HG03354 (cell line): ENCODE measurements around the gene MTURN.
A peak's percentile ranks its signal among the peaks of the same experiment; 100 is the strongest.
"Not testable (repeated sequence)": the region's sequence is repeated elsewhere in the genome, so short reads cannot be mapped to it uniquely, and the experiment has no call there.

Experiments
- ATAC-seq: cut with Tn5 transposase; IDR thresholded peaks from one replicate; pipeline ENCODE4 v1.9.1; 2021; ENCODE audit warnings: mild to moderate bottlenecking; ENCODE audit not compliant: unreplicated experiment, poor library complexity, severe bottlenecking

Gene MTURN

GRCh38 chr7:30134611-30135300 lies at the start of gene MTURN:
Gene MTURN, plus strand, starts transcription at chr7:30134986. Its CDS starts 151 bp downstream, at chr7:30135137.
- peak; percentile 87 for ATAC-seq

- ATAC-seq, result no peak
These were observed 48.3 kb upstream of the MTURN start for GRCh38 chr7:30086529-30086928.

GRCh38 chr7:30087371-30087770 lies 47.4 kb upstream of the MTURN start:
- ATAC-seq, result no peak

GRCh38 chr7:30088362-30088761 lies 46.4 kb upstream of the MTURN start:
- no peak for ATAC-seq

GRCh38 chr7:30090111-30090510 lies 44.7 kb upstream of the MTURN start:
- no peak for ATAC-seq

GRCh38 chr7:30091491-30091912 lies 43.3 kb upstream of the MTURN start:
- no peak for ATAC-seq

GRCh38 chr7:30091987-30092386 lies 42.8 kb upstream of the MTURN start:
- ATAC-seq, result no peak

- ATAC-seq, result no peak
These were observed 41.3 kb upstream of the MTURN start for GRCh38 chr7:30093420-30093952.

- ATAC-seq, result not testable (repeated sequence)
These were observed 36.2 kb upstream of the MTURN start for GRCh38 chr7:30098599-30098998.

GRCh38 chr7:30102281-30102680 lies 32.5 kb upstream of the MTURN start:
- no peak for ATAC-seq

- ATAC-seq, result no peak
These were observed 30.6 kb upstream of the MTURN start for GRCh38 chr7:30104157-30104556.

GRCh38 chr7:30112103-30112713 lies 22.6 kb upstream of the MTURN start:
- no peak for ATAC-seq

GRCh38 chr7:30113144-30113543 lies 21.6 kb upstream of the MTURN start:
- no peak for ATAC-seq

- no peak for ATAC-seq
These were observed 20.1 kb upstream of the MTURN start for GRCh38 chr7:30114536-30115238.

GRCh38 chr7:30115709-30116297 lies 19.0 kb upstream of the MTURN start:
- no peak for ATAC-seq

GRCh38 chr7:30116771-30117170 lies 18.0 kb upstream of the MTURN start:
- no peak for ATAC-seq

- no peak for ATAC-seq
These were observed 16.9 kb upstream of the MTURN start for GRCh38 chr7:30117896-30118295.

GRCh38 chr7:30119890-30120577 lies 14.8 kb upstream of the MTURN start:
- ATAC-seq, result no peak

- ATAC-seq, result no peak
These were observed 813 bp upstream of the MTURN start for GRCh38 chr7:30133736-30134610.
